Lower leg skin (tissue), 3 donors: ENCODE results near the gene CDKAL1.

Source experiments
- CTCF ChIP-seq, 3 donors: fragments of 450-650 bp; IDR thresholded peaks; one replicate each; pipeline ENCODE4 v1.5.1; 2016; ENCODE audit warnings: antibody characterized with exemption in 3 of 3, mild to moderate bottlenecking in 3 of 3, moderate library complexity in 2 of 3
- POLR2A ChIP-seq, 2 donors: fragments of 450-650 bp; IDR thresholded peaks; one replicate each; pipeline ENCODE4 v1.6.1; 2016 to 2017; ENCODE audit warnings: antibody characterized with exemption in 2 of 2, mild to moderate bottlenecking in 1 of 2, moderate library complexity in 1 of 2

GRCh38 chr6:20548264-20548663 is 14.0 kb downstream of the CDKAL1 start:
- TF ChIP-seq CTCF (IDR thresholded peaks at IDR 0.05) = no peak
- no peak for TF ChIP-seq POLR2A (IDR thresholded peaks at IDR 0.05)
